K562 (cell line): ENCODE data around the gene LZTS3. TPM values are rescaled to one million over a fixed set of nuclear protein-coding genes. Genes with fewer than 3 reads are reported as not detected.

Experiments
- BCOR ChIP-seq: fragments of 450-650 bp; IDR thresholded peaks from 2 replicates; pipeline ENCODE4 v1.6.1; 2016
- CBX1 ChIP-seq: sonication (generic); IDR thresholded peaks from 2 replicates; pipeline ENCODE4 v1.6.1; 2016; ENCODE audit warnings: antibody characterized with exemption, low read depth, mild to moderate bottlenecking
- CBX5 ChIP-seq: IDR thresholded peaks from 2 replicates; pipeline ENCODE4 v1.6.1; 2014; ENCODE audit warnings: low read depth, borderline replicate concordance
- CTBP1 ChIP-seq: fragments of 450-650 bp; IDR thresholded peaks from 2 replicates; pipeline ENCODE4 v1.6.1; 2016; ENCODE audit warnings: borderline replicate concordance
- ESRRB ChIP-seq: fragments of 250-450 bp; sonication (Bioruptor Pico); IDR thresholded peaks from 2 replicates; pipeline ENCODE4 v1.5.0; 2020; ENCODE audit warnings: mild to moderate bottlenecking, moderate library complexity, borderline replicate concordance
- JUN ChIP-seq, 2 experiments: sonication (generic) in 1 of 2; formaldehyde crosslinking in 1 of 2; IDR thresholded peaks; 2 replicates each; pipeline versions ENCODE4 v1.6.1 to v1.8.0; 2012 to 2022; ENCODE audit warnings: borderline replicate concordance in 2 of 2, mild to moderate bottlenecking in 2 of 2, improper control_type of control experiment in 1 of 2, low read depth in 1 of 2, low read length in 1 of 2, missing genetic modification reagents in 1 of 2
- KLF10 ChIP-seq: fragments of 250-450 bp; sonication (Bioruptor Pico); IDR thresholded peaks from 2 replicates; pipeline ENCODE4 v1.6.1; 2021; ENCODE audit warnings: matching md5 sums
- NR2C1 ChIP-seq, 2 experiments: fragments of 450-650 bp; IDR thresholded peaks; 2 replicates each; pipeline ENCODE4 v1.6.1; 2017; ENCODE audit warnings: mild to moderate bottlenecking in 2 of 2, antibody characterized with exemption in 1 of 2, inconsistent platforms in 1 of 2, missing compliant biosample characterization in 1 of 2, missing genetic modification characterization in 1 of 2
- PRMT5 ChIP-seq: sonication (generic); formaldehyde crosslinking; IDR thresholded peaks from 2 replicates; pipeline ENCODE4 v1.5.0; 2020; ENCODE audit warnings: missing genetic modification reagents
- RERE ChIP-seq: sonication (generic); formaldehyde crosslinking; IDR thresholded peaks from 2 replicates; pipeline ENCODE4 v1.8.0; 2023; ENCODE audit warnings: missing genetic modification reagents, mild to moderate bottlenecking, borderline replicate concordance
- ZBTB1 ChIP-seq: sonication (generic); formaldehyde crosslinking; IDR thresholded peaks from 2 replicates; pipeline ENCODE4 v1.8.1; 2023; ENCODE audit warnings: missing genetic modification reagents, low read depth, mild to moderate bottlenecking, borderline replicate concordance
- ZNF175 ChIP-seq: fragments of 200-800 bp; sonication (Bioruptor generic); IDR thresholded peaks from 2 replicates; pipeline ENCODE4 v1.6.1; 2016; ENCODE audit warnings: low read depth, mild to moderate bottlenecking, missing genetic modification characterization, missing compliant biosample characterization
- ZNF263 ChIP-seq: sonication (generic); formaldehyde crosslinking; IDR thresholded peaks from 2 replicates; pipeline ENCODE4 v1.8.0; 2022; ENCODE audit warnings: mild to moderate bottlenecking, missing genetic modification reagents, borderline replicate concordance
- polyA plus RNA-seq, 8 experiments: library from polyadenylated mRNA; depleted of rRNA in 4 of 8; stranded (reverse) in 5 of 8; unstranded in 3 of 8; fragments of >200 nt; fragmentation: Nextera tagmentation in 2 of 8; fragmentation: Illumina TruSeq in 1 of 8; extraction: Ambion mirVana in 2 of 8; extraction: Trizol in 1 of 8; gene quantifications; 2 replicates each; pipeline versions ENCODE4 v1.2.1 to v1.2.3, GENCODE V29; 2011 to 2014; ENCODE audit warnings: inconsistent platforms in 1 of 8, missing spikeins in 1 of 8
- total RNA-seq, 7 experiments: library from RNA; depleted of rRNA in 6 of 7; stranded (reverse); fragments of >200 nt in 6 of 7; fragmentation: Illumina TruSeq in 2 of 7; extraction: Trizol in 2 of 7; gene quantifications; 2 replicates each; pipeline versions ENCODE4 v1.2.1 to v1.2.3, GENCODE V29; 2011 to 2021; ENCODE audit warnings: low replicate concordance in 1 of 7
- TF ChIP-seq, protein P1 (sequence below): sonication (generic); formaldehyde crosslinking; IDR thresholded peaks from 2 replicates; pipeline ENCODE4 v1.8.1; 2022; ENCODE audit warnings: missing genetic modification reagents
- TF ChIP-seq, protein P2 (sequence below): IDR thresholded peaks from 2 replicates; pipeline ENCODE4 v1.6.1; 2011; ENCODE audit not compliant: insufficient read length; ENCODE audit errors: extremely low read depth
- TF ChIP-seq, protein P3 (sequence below): fragments of 200-800 bp; sonication (Bioruptor generic); IDR thresholded peaks from 2 replicates; pipeline ENCODE4 v1.6.1; 2017; ENCODE audit warnings: missing genetic modification characterization, missing compliant biosample characterization

LZTS3 gene
- total and polyA plus RNA-seq, 9 of the 15 experiments (the other 6 are each of a cell fraction or from before 2014, with no cell fraction given) = 0.07 to 2.9 (median 2.0) TPM

GRCh38 chr20:3203315-3204123 is 30.2 kb upstream of the LZTS3 start (continued):
- TF ChIP-seq, protein P1, sequence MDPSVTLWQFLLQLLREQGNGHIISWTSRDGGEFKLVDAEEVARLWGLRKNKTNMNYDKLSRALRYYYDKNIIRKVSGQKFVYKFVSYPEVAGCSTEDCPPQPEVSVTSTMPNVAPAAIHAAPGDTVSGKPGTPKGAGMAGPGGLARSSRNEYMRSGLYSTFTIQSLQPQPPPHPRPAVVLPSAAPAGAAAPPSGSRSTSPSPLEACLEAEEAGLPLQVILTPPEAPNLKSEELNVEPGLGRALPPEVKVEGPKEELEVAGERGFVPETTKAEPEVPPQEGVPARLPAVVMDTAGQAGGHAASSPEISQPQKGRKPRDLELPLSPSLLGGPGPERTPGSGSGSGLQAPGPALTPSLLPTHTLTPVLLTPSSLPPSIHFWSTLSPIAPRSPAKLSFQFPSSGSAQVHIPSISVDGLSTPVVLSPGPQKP = no peak
- no peak for TF ChIP-seq JUN (IDR thresholded peaks at IDR 0.05; ENCODE audit: borderline replicate concordance, low read depth, low read length)
- TF ChIP-seq JUN (CRISPR knock-in tag; IDR thresholded peaks at IDR 0.05; ENCODE audit: borderline replicate concordance) = no peak
- no peak for TF ChIP-seq PRMT5 (CRISPR knock-in tag)
- no peak for TF ChIP-seq BCOR
- peak; percentile 39; the same call in 1 of the 2 replicates for TF ChIP-seq ZNF263 (CRISPR knock-in tag)
- TF ChIP-seq, protein P2, sequence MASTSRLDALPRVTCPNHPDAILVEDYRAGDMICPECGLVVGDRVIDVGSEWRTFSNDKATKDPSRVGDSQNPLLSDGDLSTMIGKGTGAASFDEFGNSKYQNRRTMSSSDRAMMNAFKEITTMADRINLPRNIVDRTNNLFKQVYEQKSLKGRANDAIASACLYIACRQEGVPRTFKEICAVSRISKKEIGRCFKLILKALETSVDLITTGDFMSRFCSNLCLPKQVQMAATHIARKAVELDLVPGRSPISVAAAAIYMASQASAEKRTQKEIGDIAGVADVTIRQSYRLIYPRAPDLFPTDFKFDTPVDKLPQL = no peak
- 0 out of 2 replicates have a peak, but pooled peaks have one; percentile 6 for TF ChIP-seq CBX1
- TF ChIP-seq CBX5 = no peak
- TF ChIP-seq ZBTB1 (CRISPR knock-in tag) = no peak
- no peak for TF ChIP-seq NR2C1 (IDR thresholded peaks at IDR 0.05)
- no peak for TF ChIP-seq NR2C1 (tag; IDR thresholded peaks at IDR 0.05)
- TF ChIP-seq RERE (CRISPR knock-in tag) = 0 out of 2 replicates have a peak, but pooled peaks have one; percentile 22
- no peak for TF ChIP-seq KLF10 (CRISPR knock-in tag)
- no peak for TF ChIP-seq CTBP1
- TF ChIP-seq ESRRB (CRISPR knock-in tag) = no peak
- no peak for TF ChIP-seq ZNF175 (CRISPR knock-in tag)
- TF ChIP-seq, protein P3, sequence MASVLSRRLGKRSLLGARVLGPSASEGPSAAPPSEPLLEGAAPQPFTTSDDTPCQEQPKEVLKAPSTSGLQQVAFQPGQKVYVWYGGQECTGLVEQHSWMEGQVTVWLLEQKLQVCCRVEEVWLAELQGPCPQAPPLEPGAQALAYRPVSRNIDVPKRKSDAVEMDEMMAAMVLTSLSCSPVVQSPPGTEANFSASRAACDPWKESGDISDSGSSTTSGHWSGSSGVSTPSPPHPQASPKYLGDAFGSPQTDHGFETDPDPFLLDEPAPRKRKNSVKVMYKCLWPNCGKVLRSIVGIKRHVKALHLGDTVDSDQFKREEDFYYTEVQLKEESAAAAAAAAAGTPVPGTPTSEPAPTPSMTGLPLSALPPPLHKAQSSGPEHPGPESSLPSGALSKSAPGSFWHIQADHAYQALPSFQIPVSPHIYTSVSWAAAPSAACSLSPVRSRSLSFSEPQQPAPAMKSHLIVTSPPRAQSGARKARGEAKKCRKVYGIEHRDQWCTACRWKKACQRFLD = no peak
